Activated CD8-positive, alpha-beta T cell treated with anti-CD3 and anti-CD28 coated beads for 36 hours (primary cell): Measurements from ENCODE around the gene SPCS2. TPM values are rescaled to one million over a fixed set of nuclear protein-coding genes. Genes with fewer than 3 reads are reported as not detected.
"Not testable (repeated sequence)": the region's sequence is repeated elsewhere in the genome, so short reads cannot be mapped to it uniquely, and the experiment has no call there.

Experiments used
- ATAC-seq: fragments of 200-7000 bp; cut with Tn5 transposase; one replicate; pipeline ENCODE4 v1.10.0; 2021; ENCODE audit warnings: mild to moderate bottlenecking, moderate library complexity
- CTCF ChIA-PET: fragments of 350-600 bp; sonication (Branson Sonifier 250); formaldehyde crosslinking; loops from one replicate; lab custom pipeline; 2021; ENCODE audit warnings: antibody characterized with exemption; lab: Charles Lee
- POLR2A ChIA-PET: fragments of 350-600 bp; sonication (Branson Sonifier 250); formaldehyde crosslinking; loops from one replicate; lab custom pipeline; 2021; ENCODE audit warnings: antibody characterized with exemption; lab: Charles Lee
- DNase-seq: peaks from one replicate; pipeline ENCODE4 v3.0.0-alpha.2; 2020
- H3K27ac Mint-ChIP-seq: one replicate; pipeline ENCODE4 v1.8.0; 2021; ENCODE audit warnings: mild to moderate bottlenecking, mixed read lengths
- H3K27me3 Mint-ChIP-seq: one replicate; pipeline ENCODE4 v1.8.0; 2021; ENCODE audit warnings: mixed read lengths
- H3K36me3 Mint-ChIP-seq: one replicate; pipeline ENCODE4 v1.8.0; 2021; ENCODE audit warnings: low read depth, mixed read lengths
- H3K4me1 Mint-ChIP-seq: one replicate; pipeline ENCODE4 v1.8.0; 2021; ENCODE audit warnings: low read depth, mixed read lengths
- H3K4me3 Mint-ChIP-seq: one replicate; pipeline ENCODE4 v1.8.0; 2021; ENCODE audit warnings: mild to moderate bottlenecking, moderate library complexity, mixed read lengths
- H3K9me3 Mint-ChIP-seq: one replicate; pipeline ENCODE4 v1.8.0; 2021; ENCODE audit warnings: mixed read lengths
- intact Hi-C: fragments of 100-400 bp; cut with micrococcal nuclease; formaldehyde crosslinking; loops from one replicate; pipeline ENCODE4 v1.10.0; 2022
- total RNA-seq, 2 experiments: library from RNA; stranded (reverse); gene quantifications; one replicate each; pipeline ENCODE4 v1.2.3, GENCODE V29; 2021
- TF ChIP-seq, protein P1 (sequence below): fragments of 200-600 bp; IDR thresholded peaks from one replicate; pipeline ENCODE4 v1.8.0; 2022; ENCODE audit warnings: antibody characterized with exemption, mild to moderate bottlenecking

SPCS2 gene
- total RNA-seq, 2 experiments from 2014 or later, result 99.3 to 117 TPM

- POLR2A ChIA-PET, result interaction anchor here (0.9 to 1.9 kb wide), 2 partner anchors 9 to 18 kb away, joined by 3 to 6 read pairs; partner anchors contain the start of genes SPCS2 and XRRA1
- ATAC-seq (no peak), DNase-seq (no peak)
- peaks cover 14% of the 10 kb centered on the region for H3K36me3 Mint-ChIP-seq
- intact Hi-C loops, result no loop called here
- CTCF ChIA-PET, result interaction anchor here (0.6 to 3.1 kb wide), 5 partner anchors 15 to 291 kb away, joined by 3 to 13 read pairs (median 3); no protein-coding TSS in a partner anchor
- no peak overlapping the region for H3K4me3 Mint-ChIP-seq
- H3K27me3 Mint-ChIP-seq, result no peaks in the 10 kb centered on the region
- peaks cover 73% of the 10 kb centered on the region for H3K4me1 Mint-ChIP-seq
- TF ChIP-seq, protein P1, sequence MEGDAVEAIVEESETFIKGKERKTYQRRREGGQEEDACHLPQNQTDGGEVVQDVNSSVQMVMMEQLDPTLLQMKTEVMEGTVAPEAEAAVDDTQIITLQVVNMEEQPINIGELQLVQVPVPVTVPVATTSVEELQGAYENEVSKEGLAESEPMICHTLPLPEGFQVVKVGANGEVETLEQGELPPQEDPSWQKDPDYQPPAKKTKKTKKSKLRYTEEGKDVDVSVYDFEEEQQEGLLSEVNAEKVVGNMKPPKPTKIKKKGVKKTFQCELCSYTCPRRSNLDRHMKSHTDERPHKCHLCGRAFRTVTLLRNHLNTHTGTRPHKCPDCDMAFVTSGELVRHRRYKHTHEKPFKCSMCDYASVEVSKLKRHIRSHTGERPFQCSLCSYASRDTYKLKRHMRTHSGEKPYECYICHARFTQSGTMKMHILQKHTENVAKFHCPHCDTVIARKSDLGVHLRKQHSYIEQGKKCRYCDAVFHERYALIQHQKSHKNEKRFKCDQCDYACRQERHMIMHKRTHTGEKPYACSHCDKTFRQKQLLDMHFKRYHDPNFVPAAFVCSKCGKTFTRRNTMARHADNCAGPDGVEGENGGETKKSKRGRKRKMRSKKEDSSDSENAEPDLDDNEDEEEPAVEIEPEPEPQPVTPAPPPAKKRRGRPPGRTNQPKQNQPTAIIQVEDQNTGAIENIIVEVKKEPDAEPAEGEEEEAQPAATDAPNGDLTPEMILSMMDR, result no peak
- H3K9me3 Mint-ChIP-seq, result no peaks in the 10 kb centered on the region
- no peak overlapping the region for H3K27ac Mint-ChIP-seq
These were observed 9.0 kb downstream of the SPCS2 start for GRCh38 chr11:74957937-74958629.

- intact Hi-C loops, H3K4me3 Mint-ChIP-seq, H3K27me3 Mint-ChIP-seq, H3K9me3 Mint-ChIP-seq, DNase-seq, H3K27ac Mint-ChIP-seq, ATAC-seq: not testable (repeated sequence)
- H3K36me3 Mint-ChIP-seq, result peaks cover 19% of the 10 kb centered on the region
- CTCF ChIA-PET, result interaction anchor here (4.7 kb wide), 1 partner anchor 31 kb away, joined by 23 read pairs; no protein-coding TSS in a partner anchor
- H3K4me1 Mint-ChIP-seq, result peaks cover 60% of the 10 kb centered on the region
- POLR2A ChIA-PET, result interaction anchor here (0.6 to 2.4 kb wide), 4 partner anchors 19 to 29 kb away, joined by 3 to 6 read pairs (median 3); no protein-coding TSS in a partner anchor
These were observed 11.1 kb downstream of the SPCS2 start for GRCh38 chr11:74960128-74960527.

DNA sequence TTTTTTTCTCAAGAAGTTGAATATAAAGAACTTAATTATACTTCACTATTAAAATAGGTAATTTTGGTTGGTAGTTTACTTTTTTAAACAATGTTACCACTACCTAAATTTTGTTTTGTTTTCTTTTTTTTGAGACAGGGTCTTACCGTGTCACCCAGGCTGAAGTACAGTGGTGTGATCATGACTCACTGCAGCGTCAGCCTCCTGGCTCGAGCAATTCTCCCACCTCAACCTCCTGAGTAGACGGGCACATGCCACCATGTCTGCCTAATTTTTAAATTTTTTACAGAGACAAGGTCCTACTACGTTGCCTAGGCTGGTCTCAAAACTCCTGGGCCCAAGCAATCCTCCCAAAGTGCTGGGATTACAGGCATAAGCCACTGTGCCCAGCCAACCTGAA lies 17.6 kb downstream of the SPCS2 start:
- ChIA-PET POLR2A (no interaction called here), CTCF (interaction anchor here (1.5 kb wide), 1 partner anchor 16 kb away, joined by 3 read pairs; no protein-coding TSS in a partner anchor)
- Mint-ChIP-seq H3K9me3 (no peaks in the 10 kb centered on the region), H3K27me3 (no peaks in the 10 kb centered on the region), H3K4me3 (no peak overlapping the region), H3K27ac (no peak overlapping the region), H3K4me1 (peaks cover 18% of the 10 kb centered on the region), H3K36me3 (peaks cover 24% of the 10 kb centered on the region)
- TF ChIP-seq, protein P1, result no peak
- intact Hi-C loops, result no loop called here
- no peak for ATAC-seq
- DNase-seq, result no peak

DNA sequence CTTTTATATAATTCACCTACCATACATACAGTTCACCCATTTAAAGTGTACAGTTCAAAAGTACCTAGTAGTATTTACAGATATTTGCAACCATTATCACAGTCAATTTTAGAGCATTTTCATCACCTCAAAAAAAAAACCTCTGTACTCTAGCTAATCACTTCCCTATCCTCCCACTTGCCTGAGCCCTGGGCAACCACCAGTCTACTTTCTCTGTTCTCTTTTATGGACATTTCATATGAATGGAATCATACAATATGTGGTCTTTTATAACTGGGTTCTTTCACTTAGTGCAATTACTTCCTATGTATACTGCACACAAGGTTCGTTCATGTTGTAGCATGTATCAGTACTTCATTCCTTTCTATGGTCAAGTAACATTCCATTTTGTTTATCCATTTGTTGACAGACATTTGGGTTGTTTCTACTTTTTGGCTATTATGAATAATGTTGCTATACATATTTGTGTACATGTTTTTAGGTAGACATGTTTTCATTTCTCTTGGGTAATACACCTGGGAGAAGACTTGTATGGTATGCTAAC lies 21.9 kb downstream of the SPCS2 start:
- POLR2A ChIA-PET, result no interaction called here

GRCh38 chr11:74971424-74971823 lies 22.4 kb downstream of the SPCS2 start:
- CTCF ChIA-PET, result interaction anchor here (1.2 kb wide), 1 partner anchor 41 kb away, joined by 4 read pairs; no protein-coding TSS in a partner anchor
- Mint-ChIP-seq H3K36me3 (peaks cover 27% of the 10 kb centered on the region), H3K9me3 (no peaks in the 10 kb centered on the region), H3K27me3 (no peaks in the 10 kb centered on the region), H3K27ac (no peak overlapping the region), H3K4me3 (no peak overlapping the region), H3K4me1 (peaks cover 4% of the 10 kb centered on the region)
- TF ChIP-seq, protein P1, result no peak
- no peak for ATAC-seq
- intact Hi-C loops, result no loop called here
- POLR2A ChIA-PET, result interaction anchor here (0.6 kb wide), 1 partner anchor 1411 kb away, joined by 3 read pairs; no protein-coding TSS in a partner anchor
- DNase-seq, result no peak

More for the DNA sequence above, 21.9 kb downstream of the SPCS2 start:
- DNase-seq (no peak), ATAC-seq (no peak)
- no peak overlapping the region for H3K27ac Mint-ChIP-seq
- TF ChIP-seq, protein P1, result no peak
- no peaks in the 10 kb centered on the region for H3K9me3 Mint-ChIP-seq
- intact Hi-C loops, result no loop called here
- H3K27me3 Mint-ChIP-seq, result no peaks in the 10 kb centered on the region
- CTCF ChIA-PET, result interaction anchor here (1.1 to 1.2 kb wide), 2 partner anchors 41 to 271 kb away, joined by 4 read pairs; no protein-coding TSS in a partner anchor
- H3K36me3 Mint-ChIP-seq, result peaks cover 25% of the 10 kb centered on the region
- H3K4me3 Mint-ChIP-seq, result no peak overlapping the region
- peaks cover 4% of the 10 kb centered on the region for H3K4me1 Mint-ChIP-seq
